GM10248 (cell line): ENCODE results near the gene ATP2B2.
"Not testable (repeated sequence)": the region's sequence is repeated elsewhere in the genome, so short reads cannot be mapped to it uniquely, and the experiment has no call there.

ENCODE experiments used
- CTCF ChIA-PET: fragments of 300-600 bp; sonication (Branson Sonifier 250); formaldehyde crosslinking; extraction: SDS; loops from one replicate; lab custom pipeline; 2021; ENCODE audit warnings: antibody characterized with exemption; lab: Yijun Ruan, JAX
- POLR2A ChIA-PET: fragments of 350-650 bp; sonication (Branson Sonifier 250); formaldehyde crosslinking; extraction: SDS; loops from one replicate; lab custom pipeline; 2020; ENCODE audit warnings: antibody characterized with exemption; lab: Yijun Ruan, JAX
- DNase-seq: peaks from one replicate; pipeline ENCODE4 v3.0.0; 2012; ENCODE audit errors: extremely low spot score
- TF ChIP-seq, protein P1 (sequence below): IDR thresholded peaks from 2 replicates; pipeline ENCODE4 v1.5.1; 2012; ENCODE audit warnings: mild to moderate bottlenecking, low read depth; ENCODE audit errors: extremely low read depth, missing control alignments, control extremely low read depth

The ATP2B2 gene

DNA sequence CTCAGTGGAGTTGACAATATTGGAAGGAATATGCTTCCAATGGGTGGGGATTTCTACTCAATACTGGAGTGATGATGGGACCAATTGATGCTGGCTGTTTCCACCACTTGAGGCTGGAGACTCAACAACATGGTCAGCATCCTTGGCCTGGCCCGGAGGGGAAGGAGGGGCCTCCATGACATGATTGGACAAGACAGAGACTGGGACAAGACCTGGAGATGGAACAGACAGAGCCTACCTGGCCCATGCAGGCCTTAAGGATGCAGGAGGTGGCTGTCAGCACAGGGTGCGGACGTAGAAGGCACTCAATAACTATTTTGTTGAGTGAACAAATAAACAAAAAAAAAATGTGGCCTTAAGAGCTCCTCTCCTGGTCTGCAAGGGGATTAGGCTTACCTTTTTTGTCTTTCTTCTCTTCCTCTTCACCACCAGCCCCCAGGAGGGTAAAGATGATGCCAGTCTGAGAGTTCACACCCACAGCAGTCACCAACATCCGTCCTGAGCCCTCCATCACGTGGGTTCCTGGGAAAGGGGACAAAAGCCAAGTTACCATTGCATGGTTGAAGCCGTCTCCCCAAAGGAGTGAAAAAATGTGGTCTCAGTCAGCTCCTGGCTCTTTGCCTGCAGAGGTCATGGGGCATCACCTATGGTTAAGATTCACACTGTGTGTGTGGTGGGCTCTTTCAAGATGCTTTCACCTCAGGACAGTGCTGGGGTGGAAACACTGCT lies 117.3 kb downstream of the ATP2B2 start:
- no peak for DNase-seq
- TF ChIP-seq, protein P1, sequence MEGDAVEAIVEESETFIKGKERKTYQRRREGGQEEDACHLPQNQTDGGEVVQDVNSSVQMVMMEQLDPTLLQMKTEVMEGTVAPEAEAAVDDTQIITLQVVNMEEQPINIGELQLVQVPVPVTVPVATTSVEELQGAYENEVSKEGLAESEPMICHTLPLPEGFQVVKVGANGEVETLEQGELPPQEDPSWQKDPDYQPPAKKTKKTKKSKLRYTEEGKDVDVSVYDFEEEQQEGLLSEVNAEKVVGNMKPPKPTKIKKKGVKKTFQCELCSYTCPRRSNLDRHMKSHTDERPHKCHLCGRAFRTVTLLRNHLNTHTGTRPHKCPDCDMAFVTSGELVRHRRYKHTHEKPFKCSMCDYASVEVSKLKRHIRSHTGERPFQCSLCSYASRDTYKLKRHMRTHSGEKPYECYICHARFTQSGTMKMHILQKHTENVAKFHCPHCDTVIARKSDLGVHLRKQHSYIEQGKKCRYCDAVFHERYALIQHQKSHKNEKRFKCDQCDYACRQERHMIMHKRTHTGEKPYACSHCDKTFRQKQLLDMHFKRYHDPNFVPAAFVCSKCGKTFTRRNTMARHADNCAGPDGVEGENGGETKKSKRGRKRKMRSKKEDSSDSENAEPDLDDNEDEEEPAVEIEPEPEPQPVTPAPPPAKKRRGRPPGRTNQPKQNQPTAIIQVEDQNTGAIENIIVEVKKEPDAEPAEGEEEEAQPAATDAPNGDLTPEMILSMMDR: no peak
- CTCF ChIA-PET: no interaction called here
- POLR2A ChIA-PET: no interaction called here

DNA sequence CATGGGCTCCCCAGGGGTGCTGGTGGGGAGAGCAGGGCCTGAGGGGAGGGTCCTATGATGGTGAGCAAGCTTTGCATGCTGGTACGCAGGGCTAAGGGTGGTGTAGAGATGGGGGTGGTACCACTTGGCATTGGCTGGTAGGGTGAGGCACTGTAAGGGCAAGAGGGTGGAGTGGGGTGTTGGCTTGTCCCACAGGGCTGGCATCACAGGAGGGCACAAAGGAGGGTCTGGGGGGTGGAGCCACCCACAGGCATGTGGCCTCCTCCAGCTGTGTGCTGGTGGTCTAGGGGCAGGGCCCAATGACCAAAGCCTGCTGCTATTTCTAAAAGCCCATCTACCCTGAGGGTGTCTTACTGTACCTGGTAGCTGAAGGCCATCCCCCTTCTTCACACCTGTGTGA lies 119.3 kb downstream of the ATP2B2 start:
- ChIA-PET POLR2A (no interaction called here), CTCF (no interaction called here)
- TF ChIP-seq, protein P1: no peak
- no peak for DNase-seq

DNA sequence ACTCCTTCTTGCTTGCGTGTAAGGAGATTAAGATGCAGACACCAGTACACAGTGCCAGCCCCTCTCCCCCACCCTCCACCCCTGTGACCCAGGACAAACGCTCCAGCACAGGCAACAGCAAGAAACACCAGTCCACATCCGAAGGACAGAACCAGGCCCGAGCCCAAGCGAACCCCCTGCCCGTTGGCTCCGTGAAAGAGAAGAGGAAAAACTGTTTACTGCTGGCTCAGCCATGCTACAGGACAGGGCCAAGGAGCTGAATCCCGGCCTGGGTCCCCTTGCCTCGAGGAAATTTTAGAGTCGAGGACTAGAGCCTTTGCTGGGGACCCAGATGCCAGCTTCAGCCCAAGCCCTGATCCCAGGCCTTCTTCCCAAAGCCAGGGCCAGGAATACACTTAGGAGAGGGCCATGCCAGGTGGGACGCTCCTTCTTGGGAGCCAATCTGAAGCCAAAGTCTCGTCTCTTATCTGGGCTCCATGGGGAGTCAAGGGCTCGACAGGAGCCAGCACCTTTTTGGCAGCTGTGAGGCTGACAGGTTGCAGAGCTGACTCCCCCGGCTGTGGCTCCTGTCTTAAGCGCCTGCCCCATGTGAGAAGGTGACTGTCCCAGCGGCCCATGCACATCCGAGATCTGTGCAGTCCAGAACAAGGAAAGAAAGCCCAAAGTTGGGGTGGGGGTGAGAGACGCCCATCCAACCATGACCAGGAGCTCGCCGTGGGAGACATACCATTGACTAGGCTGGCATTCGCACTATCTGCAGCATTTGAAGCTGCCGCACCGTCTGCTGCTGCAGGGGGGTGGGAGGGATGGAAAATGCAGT lies 120.6 kb downstream of the ATP2B2 start:
- TF ChIP-seq, protein P1: no peak
- DNase-seq: no peak
- POLR2A ChIA-PET: no interaction called here
- CTCF ChIA-PET: no interaction called here

DNA sequence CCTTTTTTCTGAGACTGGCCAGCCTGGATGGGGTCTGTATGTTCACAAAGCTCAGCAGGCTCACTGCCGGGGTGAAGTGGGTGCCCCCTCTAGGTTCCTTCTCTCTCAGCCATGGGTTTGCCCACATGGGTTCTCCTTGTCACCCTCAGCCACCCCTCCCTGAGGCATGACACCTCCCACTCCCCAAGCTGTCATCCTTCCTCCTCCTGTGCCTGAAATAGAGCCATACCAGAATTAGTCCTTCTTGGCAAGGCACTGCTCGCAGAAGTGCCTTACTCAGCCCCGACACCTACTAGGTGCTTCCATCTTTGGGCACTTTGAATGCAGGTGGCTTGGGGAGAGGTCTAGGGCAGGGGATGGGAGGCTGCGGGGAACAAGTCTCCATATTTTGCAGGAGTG lies 121.5 kb downstream of the ATP2B2 start:
- ChIA-PET POLR2A (no interaction called here), CTCF (no interaction called here)
- DNase-seq: no peak
- TF ChIP-seq, protein P1: no peak

DNA sequence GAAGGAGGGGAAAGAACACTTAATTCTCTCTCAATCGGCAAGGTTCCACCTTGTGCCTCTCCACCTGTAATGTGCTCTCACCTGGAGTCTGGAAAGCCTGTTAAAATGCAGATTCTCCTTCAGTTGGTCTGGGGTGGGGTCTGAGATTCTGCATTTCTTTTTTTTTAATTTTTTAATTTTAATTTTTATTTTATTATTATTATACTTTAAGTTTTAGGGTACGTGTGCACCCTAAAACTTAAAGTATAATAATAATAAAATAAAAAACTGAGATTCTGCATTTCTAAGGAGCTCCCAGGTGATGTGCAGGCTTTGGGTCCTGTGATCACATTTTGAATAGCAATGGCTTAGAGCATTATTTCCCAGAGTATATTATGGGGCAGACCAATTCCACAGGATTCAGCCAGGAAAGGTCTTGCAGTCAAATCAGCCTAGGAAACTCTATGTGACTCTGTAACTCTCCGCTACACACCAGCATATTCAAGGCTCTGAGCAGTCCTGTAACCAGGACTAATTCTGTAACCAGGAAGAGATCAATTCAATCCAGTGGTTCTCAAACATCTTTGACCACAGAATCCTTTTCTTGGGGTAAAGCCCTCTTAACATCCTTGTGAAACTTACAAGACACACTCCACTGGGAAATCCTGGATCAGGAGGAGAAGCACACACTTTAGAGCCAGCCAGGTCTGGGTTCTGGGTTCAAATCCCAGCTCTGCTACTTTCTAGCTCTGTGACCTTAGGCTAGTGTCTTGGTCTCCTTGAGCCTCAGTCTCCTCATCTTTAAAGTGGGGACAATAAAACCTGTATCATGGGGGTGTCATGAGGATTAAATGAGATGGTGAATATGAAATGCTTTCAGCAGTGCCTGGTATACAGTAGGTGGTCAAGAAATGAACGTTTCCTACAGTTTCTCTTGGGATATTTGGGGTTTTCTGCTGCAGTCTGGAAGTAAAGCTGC lies 122.2 kb downstream of the ATP2B2 start:
- DNase-seq: no peak
- TF ChIP-seq, protein P1: no peak
- CTCF ChIA-PET: no interaction called here
- POLR2A ChIA-PET: no interaction called here

DNA sequence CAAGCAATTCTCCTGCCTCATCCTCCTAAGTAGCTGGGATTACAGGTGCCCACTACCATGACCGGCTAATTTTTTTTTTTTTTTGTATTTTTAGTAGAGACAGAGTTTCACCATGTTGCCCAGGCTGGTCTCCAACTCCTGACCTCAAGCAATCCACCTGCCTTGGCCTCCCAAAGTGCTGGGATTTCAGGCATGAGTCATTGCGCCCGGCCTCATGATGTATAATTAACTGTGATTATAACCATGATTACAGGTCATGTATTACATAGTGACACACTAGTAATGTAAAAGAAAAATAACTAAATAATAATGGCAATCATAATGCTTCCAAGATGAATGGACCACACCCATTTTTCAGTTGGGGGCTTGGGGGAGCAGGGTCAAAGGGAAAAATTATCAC lies 122.9 kb downstream of the ATP2B2 start:
- CTCF ChIA-PET, POLR2A ChIA-PET, DNase-seq: not testable (repeated sequence)
